GM19193 (cell line): ENCODE measurements around the gene ZNF692.

Experiments
- POLR2A ChIP-seq: IDR thresholded peaks from 4 replicates; pipeline ENCODE4 v1.6.1; 2011; ENCODE audit not compliant: insufficient read depth, insufficient read length; ENCODE audit errors: extremely low read depth

ZNF692 gene

DNA sequence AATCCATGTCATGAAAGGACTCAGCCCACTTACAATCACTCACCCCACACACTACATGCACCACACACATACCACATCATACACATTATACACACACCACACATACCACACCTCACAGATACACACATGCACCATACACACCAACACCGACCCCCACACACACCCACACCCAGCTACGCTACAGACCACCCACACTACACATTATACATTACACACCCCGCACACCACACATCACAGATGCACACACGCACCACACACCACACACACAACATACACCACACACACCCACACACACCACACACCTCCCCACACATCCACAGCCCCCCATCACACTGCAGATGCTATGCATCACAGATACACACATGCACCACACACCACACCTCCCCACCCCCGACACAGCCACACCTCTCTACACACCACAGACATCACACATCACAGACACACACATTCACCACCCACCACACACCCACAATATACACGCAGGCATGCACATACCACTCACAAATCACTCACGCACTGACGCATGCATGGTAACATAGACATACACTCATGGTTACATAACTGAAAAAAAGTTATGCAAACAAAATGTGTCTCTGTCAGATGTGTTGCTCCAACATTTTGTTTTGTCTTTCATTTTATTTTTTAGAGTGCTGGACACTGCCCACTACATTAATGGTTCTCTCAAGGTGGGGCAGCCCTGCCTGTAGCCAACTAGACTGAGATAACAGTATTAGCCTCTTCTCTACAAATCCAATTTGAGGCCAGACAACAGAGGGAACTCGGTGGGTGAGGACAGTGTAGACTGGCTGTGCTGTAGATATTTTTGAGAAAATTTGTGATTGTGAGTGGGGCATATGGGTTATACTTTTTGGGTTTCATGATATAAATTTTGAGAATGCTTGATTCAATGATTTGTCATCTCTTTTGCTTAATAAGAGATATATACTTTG is 31.9 kb upstream of the ZNF692 start:
- no peak for TF ChIP-seq POLR2A

DNA sequence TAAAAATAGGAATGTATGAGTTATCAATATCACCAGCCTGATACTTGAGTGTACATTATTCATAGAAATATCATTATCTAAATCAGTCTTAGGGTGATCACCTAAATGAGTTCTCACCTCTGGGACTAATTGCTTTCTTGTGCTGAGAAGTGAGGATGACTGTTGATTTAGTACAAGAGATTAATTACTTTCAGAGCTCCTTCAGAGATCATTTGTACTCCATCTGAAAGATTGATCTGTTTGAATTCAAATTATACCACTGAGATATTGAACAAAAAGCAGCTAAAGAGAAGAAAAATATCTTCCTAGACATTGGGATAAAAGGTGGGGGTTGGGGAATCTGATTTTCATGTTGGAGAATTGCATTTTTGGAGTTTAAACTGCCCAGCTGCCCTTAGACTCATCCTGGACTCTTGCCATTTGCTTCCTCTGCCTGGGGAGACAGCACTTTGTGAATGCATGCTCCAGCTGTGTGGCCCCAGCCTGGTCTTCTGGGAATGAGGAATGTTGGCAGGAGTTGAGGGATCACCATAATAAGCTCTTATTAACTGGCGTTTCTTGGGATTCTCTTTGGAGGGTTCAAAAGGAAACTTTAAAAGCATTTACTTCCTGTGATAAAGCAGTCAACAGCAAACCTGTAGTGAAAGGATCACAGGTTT is 27.5 kb upstream of the ZNF692 start:
- TF ChIP-seq POLR2A: no peak

- TF ChIP-seq POLR2A: no peak
These were observed 26.8 kb upstream of the ZNF692 start for GRCh38 chr1:248885646-248886045.

DNA sequence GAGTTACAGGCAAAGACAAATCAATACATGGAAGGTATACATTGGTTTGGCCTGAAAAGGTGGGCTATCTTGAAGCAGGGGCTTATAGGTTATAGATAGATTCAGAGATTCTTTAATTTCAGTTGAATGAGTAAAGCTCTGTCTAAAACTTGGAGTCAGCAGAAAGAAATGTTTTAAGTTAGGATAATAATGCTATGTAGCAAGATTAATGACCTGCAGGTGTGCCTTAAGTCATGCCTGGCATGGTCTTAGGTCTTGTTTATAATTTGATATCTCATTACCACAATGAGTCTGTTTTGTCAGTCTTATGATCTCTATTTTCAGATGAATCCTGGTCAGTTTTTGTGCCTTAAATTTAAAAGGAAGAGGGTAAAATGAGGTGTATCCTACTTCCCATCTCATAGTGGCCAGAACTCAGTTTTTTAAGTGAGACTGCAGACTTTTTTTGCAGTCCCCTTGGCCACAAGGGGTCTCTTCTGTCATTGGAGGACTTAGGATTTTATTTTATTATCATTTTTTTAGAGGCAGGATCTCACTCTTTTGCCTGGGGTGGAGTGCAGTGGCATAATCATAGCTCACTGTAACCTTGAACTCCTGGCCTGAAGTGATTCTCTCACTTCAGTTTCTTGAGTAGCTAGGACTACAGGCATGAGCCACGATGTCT is 25.9 kb upstream of the ZNF692 start:
- TF ChIP-seq POLR2A: no peak

DNA sequence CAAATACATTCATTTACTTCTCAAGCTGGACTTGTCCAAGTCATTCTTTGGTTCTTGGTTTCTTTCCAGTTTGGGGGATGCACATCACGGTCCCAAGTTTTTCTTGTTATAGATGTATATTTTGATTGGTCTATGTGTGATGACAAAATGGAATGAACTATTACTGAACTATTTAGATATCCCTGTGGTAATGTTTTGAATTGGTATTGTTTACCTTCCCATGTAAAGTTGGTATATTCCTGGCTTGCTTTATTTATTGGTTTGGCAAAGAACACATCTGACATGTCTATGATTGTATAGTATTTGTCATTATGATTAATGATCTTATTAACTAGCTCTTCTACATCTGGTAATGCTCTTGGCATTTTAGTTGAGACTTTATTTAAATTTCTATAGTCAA is 22.4 kb upstream of the ZNF692 start:
- no peak for TF ChIP-seq POLR2A

- TF ChIP-seq POLR2A: no peak
These were observed 15.2 kb upstream of the ZNF692 start for GRCh38 chr1:248873993-248874533.

DNA sequence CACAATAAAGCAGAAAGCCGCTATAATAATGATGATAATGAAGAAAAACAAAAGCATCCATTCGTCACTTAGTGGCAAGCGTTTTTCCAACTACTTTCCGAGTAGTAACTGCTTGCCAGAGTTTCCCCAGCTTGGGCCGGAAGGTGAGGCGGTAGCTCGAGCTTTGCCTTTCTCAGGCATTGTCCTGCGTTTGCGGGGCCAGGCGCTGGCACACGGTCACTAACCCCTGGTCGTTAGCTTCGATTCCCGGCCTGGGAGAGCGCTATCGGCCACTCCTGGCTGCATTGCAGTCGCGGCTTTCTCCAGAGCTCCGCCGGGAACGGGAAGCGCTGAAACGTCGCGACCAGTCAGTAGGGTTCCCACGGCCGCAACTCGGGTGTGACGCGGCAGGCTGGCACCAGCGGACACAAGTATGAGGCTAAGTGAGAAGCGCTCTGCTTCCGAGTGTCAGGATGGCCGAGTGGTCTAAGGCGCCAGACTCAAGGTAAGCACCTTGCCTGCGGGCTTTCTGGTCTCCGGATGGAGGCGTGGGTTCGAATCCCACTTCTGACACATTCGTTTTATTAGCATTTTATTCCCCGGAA is 14.6 kb upstream of the ZNF692 start:
- no peak for TF ChIP-seq POLR2A

DNA sequence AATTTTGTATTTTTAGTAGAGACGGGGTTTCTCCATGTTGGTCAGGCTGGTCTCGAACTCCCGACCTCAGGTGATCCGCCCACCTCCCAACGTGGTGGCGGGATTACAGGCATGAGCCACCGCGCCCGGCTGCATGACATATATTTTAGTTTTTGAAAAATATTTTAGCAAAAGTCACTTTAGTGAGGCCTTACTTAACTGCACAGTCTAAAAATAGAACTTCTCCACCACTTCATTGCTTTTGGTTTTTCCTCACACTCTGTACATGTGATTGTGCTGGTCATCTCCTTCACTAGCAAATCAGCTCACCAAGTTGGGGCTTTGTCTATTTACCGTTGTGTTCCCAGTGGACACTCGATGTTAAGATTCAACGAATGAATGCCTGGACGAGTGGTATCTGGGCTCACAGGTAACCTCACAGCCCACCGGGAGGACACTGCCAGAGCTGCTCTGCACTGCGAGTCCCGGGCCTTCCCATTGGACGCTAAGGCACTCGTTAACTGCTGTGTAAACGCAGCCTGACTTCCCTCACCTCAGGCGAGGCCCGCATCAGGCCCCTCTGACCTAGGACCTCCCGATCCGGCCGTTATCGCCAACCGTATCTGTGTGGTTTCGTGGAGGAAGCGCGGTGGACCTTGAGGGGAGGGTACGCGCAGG is 14.0 kb upstream of the ZNF692 start:
- TF ChIP-seq POLR2A: no peak

GRCh38 chr1:248871837-248872401 is 13.0 kb upstream of the ZNF692 start:
- no peak for TF ChIP-seq POLR2A

- TF ChIP-seq POLR2A: peak; percentile 80
These were observed 4.4 kb upstream of the ZNF692 start for GRCh38 chr1:248862998-248863881.

DNA sequence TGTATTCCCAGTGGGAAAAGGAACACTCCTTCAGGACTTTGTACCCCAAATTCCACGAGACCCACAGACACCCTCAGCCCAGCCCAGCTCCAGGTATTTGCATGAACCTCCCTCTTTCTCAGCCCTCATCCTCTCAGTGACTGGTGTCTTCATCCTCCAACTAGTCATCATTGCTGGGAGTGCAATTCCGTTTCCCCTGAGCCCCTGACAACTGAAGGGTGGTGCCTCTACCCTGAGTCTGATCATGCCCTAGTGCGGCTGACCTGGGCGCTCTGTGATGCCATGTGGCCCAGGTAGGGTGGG is 3.8 kb upstream of the ZNF692 start:
- TF ChIP-seq POLR2A: no peak

DNA sequence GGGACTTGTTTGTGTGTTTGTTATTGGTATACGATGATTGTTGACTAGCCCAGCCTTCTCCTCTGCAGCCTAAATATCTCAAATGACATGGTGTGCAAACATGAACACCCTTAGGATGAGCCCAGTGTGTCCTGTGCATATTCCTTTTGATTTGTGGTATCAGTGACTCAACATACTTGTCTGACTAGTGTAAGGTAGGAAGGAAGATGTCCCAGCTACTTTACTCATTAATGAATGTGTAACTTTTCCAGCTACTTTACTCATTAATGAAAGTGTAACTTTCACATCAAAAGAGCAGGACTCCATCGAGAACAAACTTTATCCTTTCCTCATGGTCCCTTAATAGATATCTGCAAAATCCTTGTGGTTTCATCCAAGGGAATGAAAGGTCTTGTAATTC is 2.7 kb upstream of the ZNF692 start:
- no peak for TF ChIP-seq POLR2A

DNA sequence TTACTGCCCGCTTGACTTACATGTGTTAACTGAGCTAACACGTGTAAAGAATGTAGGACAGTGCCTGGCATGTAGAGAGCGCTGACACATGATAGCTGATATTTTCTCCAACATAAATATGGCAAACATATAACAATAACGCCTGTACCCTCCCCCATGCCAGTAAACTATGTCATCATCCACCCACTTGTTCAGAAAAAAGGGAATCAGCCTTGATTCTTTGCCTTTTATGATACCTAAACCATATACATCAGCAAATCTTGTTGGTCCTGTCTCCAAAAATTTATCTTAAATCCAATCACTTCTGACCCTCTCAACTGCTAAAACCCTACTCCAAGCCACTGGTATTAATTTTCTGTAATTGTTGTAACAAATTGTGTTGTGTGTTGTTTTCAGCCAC is 1.1 kb upstream of the ZNF692 start:
- TF ChIP-seq POLR2A: no peak
